Endothelial cell of umbilical vein (primary cell): Measurements from ENCODE around the gene RNF144B. TPM values are rescaled to one million over a fixed set of nuclear protein-coding genes. Genes with fewer than 3 reads are reported as not detected.

ENCODE experiments used
- BruUV-seq: library from RNA; stranded (reverse); fragments of 400-500 nt; replicated peaks from 2 replicates; lab custom pipeline; 2021; lab: Mats Ljungman, UMichigan
- CTCF ChIA-PET: fragments of 300-600, 350-600 bp; sonication (Branson Sonifier 250); formaldehyde crosslinking; loops from one replicate; lab custom pipeline; 2021; ENCODE audit warnings: antibody characterized with exemption, inconsistent platforms; lab: Charles Lee
- POLR2A ChIA-PET: fragments of 300-600, 350-600 bp; sonication (Branson Sonifier 250); formaldehyde crosslinking; loops from one replicate; lab custom pipeline; 2021; ENCODE audit warnings: antibody characterized with exemption, inconsistent platforms; lab: Charles Lee
- DNase-seq: peaks from one replicate; pipeline ENCODE4 v3.0.0-alpha.2; 2011; ENCODE audit warnings: low read depth, low spot score
- FAIRE-seq: peaks from 2 replicates; lab custom pipeline; 2011; peaks lifted over from hg19 to GRCh38; lab: Jason Lieb, UNC
- H2AFZ ChIP-seq: 2 replicates; pipeline ENCODE4 v1.6.0; 2012; ENCODE audit warnings: low read depth, low read length, control low read depth, inconsistent platforms
- H3K27ac ChIP-seq: 2 replicates; pipeline ENCODE4 v1.5.1; 2011; ENCODE audit warnings: low read depth, mild to moderate bottlenecking, control low read depth, low read length, moderate library complexity; ENCODE audit not compliant: insufficient read depth
- H3K27me3 ChIP-seq, 2 experiments: 2 replicates each; pipeline versions ENCODE4 v1.6.0 to v1.6.1; 2011; ENCODE audit warnings: low read length in 2 of 2, mixed read lengths in 1 of 2; ENCODE audit not compliant: control insufficient read depth in 2 of 2, insufficient read depth in 2 of 2
- H3K36me3 ChIP-seq, 2 experiments: 2 replicates in 1 of 2; 3 replicates in 1 of 2; pipeline ENCODE4 v1.5.1; 2011; ENCODE audit warnings: low read length in 2 of 2, mild to moderate bottlenecking in 1 of 2, moderate library complexity in 1 of 2; ENCODE audit not compliant: control insufficient read depth in 2 of 2, insufficient read depth in 2 of 2; ENCODE audit errors: extremely low read depth in 1 of 2
- H3K4me1 ChIP-seq: 3 replicates; pipeline ENCODE4 v1.5.1; 2011; ENCODE audit warnings: mild to moderate bottlenecking, low read length; ENCODE audit not compliant: control insufficient read depth, insufficient read depth; ENCODE audit errors: extremely low read depth
- H3K4me2 ChIP-seq: 2 replicates; pipeline ENCODE4 v1.6.1; 2011; ENCODE audit warnings: low read length, control low read depth, mixed read lengths; ENCODE audit not compliant: insufficient read depth
- H3K4me3 ChIP-seq, 3 experiments: fragments of 200-600 bp in 1 of 3; sonication (generic), shearing (Covaris generic) in 1 of 3; replicated peaks in 1 of 3; 2 replicates each; pipeline ENCODE4 v1.5.1; 2011 to 2016; ENCODE audit warnings: control low read depth in 3 of 3, low read length in 3 of 3, mild to moderate bottlenecking in 2 of 3, inconsistent platforms in 1 of 3, low read depth in 1 of 3, moderate library complexity in 1 of 3; ENCODE audit not compliant: insufficient read depth in 1 of 3
- H3K79me2 ChIP-seq: 2 replicates; pipeline ENCODE4 v1.6.0; 2012; ENCODE audit warnings: low read length, inconsistent platforms; ENCODE audit not compliant: control insufficient read depth, insufficient read depth
- H3K9ac ChIP-seq: replicated peaks from 2 replicates; pipeline ENCODE3; 2011; ENCODE audit warnings: low read length, control low read depth; ENCODE audit not compliant: insufficient read depth; ENCODE audit errors: extremely low read depth
- H3K9me1 ChIP-seq: replicated peaks from 3 replicates; pipeline ENCODE4 v1.6.0; 2011; ENCODE audit warnings: mild to moderate bottlenecking, low read length; ENCODE audit not compliant: control insufficient read depth, insufficient read depth; ENCODE audit errors: extremely low read depth
- H3K9me3 ChIP-seq: replicated peaks from 2 replicates; pipeline ENCODE4 v1.5.1; 2012; ENCODE audit warnings: low read length, inconsistent platforms; ENCODE audit not compliant: control insufficient read depth, insufficient read depth
- H4K20me1 ChIP-seq: replicated peaks from 2 replicates; pipeline ENCODE3; 2011; ENCODE audit warnings: mild to moderate bottlenecking, low read length; ENCODE audit not compliant: control insufficient read depth, insufficient read depth; ENCODE audit errors: extremely low read depth
- CTCF ChIP-seq, 2 donors: IDR thresholded peaks; 1 replicate in 1 of 2; 2 replicates in 1 of 2; pipeline ENCODE4 v1.5.1; 2011; ENCODE audit warnings: low read length in 2 of 2, mild to moderate bottlenecking in 2 of 2, moderate library complexity in 2 of 2, control low read depth in 1 of 2, inconsistent platforms in 1 of 2, low read depth in 1 of 2; ENCODE audit not compliant: insufficient read depth in 1 of 2; ENCODE audit errors: extremely low read depth in 1 of 2
- EZH2 ChIP-seq: IDR thresholded peaks from 2 replicates; pipeline ENCODE4 v1.6.1; 2012; ENCODE audit warnings: borderline replicate concordance, low read depth, mild to moderate bottlenecking, moderate library complexity, low read length, inconsistent platforms; ENCODE audit not compliant: severe bottlenecking
- FOS ChIP-seq: IDR thresholded peaks from 2 replicates; pipeline ENCODE4 v1.6.1; 2011; ENCODE audit warnings: mild to moderate bottlenecking, low read length, moderate library complexity, borderline replicate concordance; ENCODE audit not compliant: insufficient read depth
- GATA2 ChIP-seq: IDR thresholded peaks from 2 replicates; pipeline ENCODE4 v1.7.0; 2011; ENCODE audit warnings: low read depth, mild to moderate bottlenecking, moderate library complexity, mixed read lengths, low read length; ENCODE audit not compliant: insufficient read length, insufficient read depth
- JUN ChIP-seq: IDR thresholded peaks from 2 replicates; pipeline ENCODE4 v1.6.1; 2011; ENCODE audit warnings: borderline replicate concordance, low read depth; ENCODE audit not compliant: insufficient read length, insufficient read depth
- MAX ChIP-seq: IDR thresholded peaks from 2 replicates; pipeline ENCODE4 v1.6.1; 2011; ENCODE audit not compliant: insufficient read depth, insufficient read length
- MYC ChIP-seq: IDR thresholded peaks from one replicate; pipeline ENCODE4 v1.6.1; 2011; ENCODE audit warnings: mild to moderate bottlenecking, low read depth, low read length
- POLR2A ChIP-seq: IDR thresholded peaks from 2 replicates; pipeline ENCODE4 v1.6.1; 2012; ENCODE audit warnings: low read depth, mild to moderate bottlenecking, control low read depth, low read length
- POLR2AphosphoS5 ChIP-seq: IDR thresholded peaks from 2 replicates; pipeline ENCODE4 v1.6.1; 2012; ENCODE audit warnings: low read depth, mild to moderate bottlenecking, control low read depth, low read length, moderate library complexity; ENCODE audit not compliant: insufficient read depth
- dilution Hi-C: fragments of 300-500 bp; cut with MboI; formaldehyde crosslinking; loops from one replicate; pipeline ENCODE4 v1.15.0; 2019; ENCODE audit warnings: low sequenced_read_pairs; ENCODE audit not compliant: extremely low pct_ligation_motif_present
- intact Hi-C: fragments of 100-400 bp; cut with micrococcal nuclease; formaldehyde crosslinking; loops from one replicate; pipeline ENCODE4 v1.10.0; 2022
- polyA plus RNA-seq, 4 experiments: library from polyadenylated mRNA; depleted of rRNA in 3 of 4; stranded (reverse) in 3 of 4; unstranded in 1 of 4; fragments of >200 nt; gene quantifications; 2 replicates each; pipeline versions ENCODE4 v1.2.1 to v1.2.3, GENCODE V29; 2011 to 2012; ENCODE audit warnings: missing spikeins in 1 of 4
- total RNA-seq: library from RNA; stranded (reverse); gene quantifications from 2 replicates; pipeline ENCODE4 v1.2.3, GENCODE V29; 2021

RNF144B gene
- total and polyA plus RNA-seq, 2 donors (not counting 3 experiments of a cell fraction or from before 2014, with no cell fraction given) = 18.1 to 97.3 TPM

- dilution Hi-C loops (no loop called here), intact Hi-C loops (loop anchor here (5.0 kb wide), 1 partner anchor 46 kb away; the partner anchor contains the start of gene RNF144B)
- BruUV-seq = no TSS peak
- Histone ChIP-seq H3K9ac (no peak overlapping the region), H3K4me3 (no peak overlapping the region), H3K9me3 (no peaks in the 10 kb centered on the region), H2AFZ (no peak overlapping the region), H4K20me1 (no peaks in the 10 kb centered on the region), H3K4me1 (peaks cover 11% of the 10 kb centered on the region), H3K4me2 (no peak overlapping the region), H3K36me3 (no peaks in the 10 kb centered on the region), H3K27ac (no peak overlapping the region), H3K27me3 (no peaks in the 10 kb centered on the region), H3K79me2 (no peaks in the 10 kb centered on the region), H3K9me1 (no peaks in the 10 kb centered on the region)
- ChIA-PET POLR2A (no interaction called here), CTCF (no interaction called here)
- TF ChIP-seq CTCF (IDR thresholded peaks at IDR 0.05; ENCODE audit: extremely low read depth in 1 of 2, insufficient read depth in 1 of 2, low read depth in 1 of 2, low read length in 2 of 2) (no peak), GATA2 (no peak), EZH2 (no peak)
- no peak for FAIRE-seq
- no peak for DNase-seq
These were observed 46.2 kb upstream of the RNF144B start for GRCh38 chr6:18340781-18341551.

- no peak for FAIRE-seq
- Histone ChIP-seq H2AFZ (no peak overlapping the region), H3K27ac (no peak overlapping the region), H3K36me3 (no peaks in the 10 kb centered on the region), H3K4me2 (no peak overlapping the region), H3K9me3 (no peaks in the 10 kb centered on the region), H3K4me3 (no peak overlapping the region), H4K20me1 (no peaks in the 10 kb centered on the region), H3K27me3 (no peaks in the 10 kb centered on the region), H3K79me2 (no peaks in the 10 kb centered on the region), H3K9me1 (no peaks in the 10 kb centered on the region), H3K4me1 (peaks cover 16% of the 10 kb centered on the region), H3K9ac (no peak overlapping the region)
- POLR2A ChIA-PET = no interaction called here
- intact Hi-C loops (loop anchor here (5.0 kb wide), 1 partner anchor 45 kb away; the partner anchor contains the start of gene RNF144B), dilution Hi-C loops (no loop called here)
- no peak for DNase-seq
- TF ChIP-seq MYC (no peak), POLR2A (no peak), CTCF (IDR thresholded peaks at IDR 0.05; ENCODE audit: extremely low read depth in 1 of 2, insufficient read depth in 1 of 2, low read depth in 1 of 2, low read length in 2 of 2) (no peak), JUN (no peak), MAX (no peak), POLR2AphosphoS5 (no peak), FOS (no peak), GATA2 (no peak), EZH2 (no peak)
- CTCF ChIA-PET = interaction anchor here (0.9 to 1.1 kb wide), 2 partner anchors 12 to 58 kb away, joined by 3 to 4 read pairs; no protein-coding TSS in a partner anchor
- no TSS peak for BruUV-seq
These were observed 44.9 kb upstream of the RNF144B start for GRCh38 chr6:18342223-18342622.
